GM18907 (cell line): ENCODE results near the gene LILRB2.
"Not testable (repeated sequence)": the region's sequence is repeated elsewhere in the genome, so short reads cannot be mapped to it uniquely, and the experiment has no call there.

ENCODE experiments used
- ATAC-seq: cut with Tn5 transposase; IDR thresholded peaks from one replicate; pipeline ENCODE4 v1.9.1; 2021; ENCODE audit warnings: mild to moderate bottlenecking, moderate library complexity; ENCODE audit not compliant: unreplicated experiment

The LILRB2 gene

DNA sequence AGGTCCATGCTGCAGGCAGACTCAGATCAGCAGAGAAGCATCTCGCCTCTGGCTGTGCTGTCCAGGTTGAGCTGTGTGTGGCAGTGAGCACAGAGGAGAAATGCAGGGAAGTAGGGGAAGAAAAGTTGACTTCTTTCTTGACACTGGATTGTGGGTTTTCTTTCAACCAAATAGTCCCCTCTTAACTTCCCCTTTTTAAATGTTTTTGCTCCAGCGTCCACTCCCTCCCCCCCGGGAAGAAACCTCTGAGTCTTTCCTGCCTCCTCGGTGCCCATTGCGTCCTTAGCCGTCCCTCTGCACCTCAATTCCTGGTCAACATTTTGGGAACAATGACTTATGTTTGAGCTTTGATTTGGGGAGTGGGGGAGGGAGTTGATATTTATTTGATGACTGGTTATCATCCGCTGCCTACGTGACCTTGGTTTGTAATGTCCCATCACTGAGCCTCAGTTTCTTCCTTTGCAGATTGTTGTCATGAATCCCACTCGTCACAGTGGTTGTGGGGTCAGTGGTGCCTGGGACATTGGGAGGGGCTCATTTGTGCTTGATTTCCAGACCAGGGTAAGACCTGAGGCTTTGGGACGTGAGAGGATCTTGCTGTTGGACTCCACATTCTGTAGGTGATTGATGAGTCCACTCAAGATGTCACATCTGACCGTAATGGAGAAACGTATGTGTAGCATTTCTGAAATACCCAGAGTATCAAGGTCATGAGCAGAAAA lies at the start of gene LILRB2:
LILRB2 (minus strand) TSS at position 104 of the 722 bp plus-strand sequence. CDS start 614 bp downstream, outside the sequence.
- no peak for ATAC-seq

DNA sequence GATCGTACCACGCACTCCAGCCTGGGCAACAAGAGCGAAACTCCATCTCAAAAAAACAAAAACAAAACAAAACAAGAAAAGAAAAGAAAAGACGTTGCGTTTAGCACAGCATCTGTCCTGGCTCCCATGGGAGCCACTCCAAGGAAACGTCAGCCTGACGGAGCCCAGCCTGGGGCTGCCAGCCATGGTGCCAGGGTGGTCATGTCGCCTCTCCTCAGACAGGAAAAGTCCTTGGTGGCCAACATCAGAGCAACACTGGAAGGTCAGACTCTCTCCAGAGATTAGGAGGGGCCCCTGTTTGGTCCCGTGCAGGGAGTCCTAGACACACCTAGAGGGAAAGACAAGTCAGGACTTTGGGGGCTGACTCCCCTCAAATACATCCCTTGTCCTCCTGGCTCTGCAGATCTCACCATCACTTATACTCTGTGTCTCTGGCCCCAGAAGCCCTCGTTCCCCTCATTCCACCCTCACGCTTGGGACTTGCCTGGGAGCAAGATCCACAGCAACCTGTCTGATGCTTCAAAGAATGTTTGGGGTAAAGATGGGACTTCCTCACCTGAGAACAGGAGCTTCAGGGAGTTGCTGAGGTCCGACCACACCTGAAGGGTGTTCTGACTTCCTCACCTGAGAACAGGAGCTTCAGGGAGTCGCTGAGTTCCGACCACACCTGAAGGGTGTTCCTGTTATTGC lies 48.7 kb upstream of the LILRB2 start:
- no peak for ATAC-seq

DNA sequence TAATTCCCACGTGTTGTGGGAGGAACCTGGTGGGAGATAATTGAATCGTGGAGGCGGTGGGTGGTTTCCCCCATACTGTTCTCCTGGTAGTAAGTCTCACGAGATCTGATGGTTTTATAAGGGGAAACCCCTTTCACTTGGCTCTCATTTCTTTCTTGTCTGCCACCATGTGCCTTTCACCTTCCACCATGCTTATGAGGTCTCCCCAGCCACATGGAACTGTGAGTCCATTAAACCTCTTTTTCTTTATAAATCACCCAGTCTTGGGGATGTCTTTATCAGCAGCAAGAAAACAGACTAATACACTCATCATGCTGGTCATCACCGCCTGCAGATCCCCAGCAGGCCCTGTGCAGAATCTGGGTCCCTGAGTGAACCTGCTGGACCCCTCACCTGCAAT lies 47.9 kb upstream of the LILRB2 start:
- not testable (repeated sequence) for ATAC-seq

DNA sequence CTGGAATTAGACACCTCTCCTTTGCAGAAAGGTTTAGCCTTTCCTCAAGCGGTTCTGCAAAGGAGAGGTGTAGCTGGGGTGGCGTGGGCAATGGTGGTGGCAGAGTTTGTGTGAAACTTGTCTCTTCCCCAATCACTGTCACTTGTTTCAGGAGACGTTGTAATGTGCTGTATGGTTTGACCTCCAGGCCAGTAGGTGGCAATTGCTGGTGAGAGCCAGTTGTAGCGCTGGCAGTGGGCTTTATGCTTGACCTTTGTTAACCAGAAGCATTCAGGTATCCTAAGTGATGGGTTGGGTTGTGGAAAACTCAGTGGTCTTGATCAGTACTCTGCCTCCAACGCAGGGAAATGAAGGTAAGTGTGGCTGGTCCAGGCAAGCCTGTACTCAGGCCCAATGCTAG lies 44.7 kb upstream of the LILRB2 start:
- ATAC-seq = no peak

DNA sequence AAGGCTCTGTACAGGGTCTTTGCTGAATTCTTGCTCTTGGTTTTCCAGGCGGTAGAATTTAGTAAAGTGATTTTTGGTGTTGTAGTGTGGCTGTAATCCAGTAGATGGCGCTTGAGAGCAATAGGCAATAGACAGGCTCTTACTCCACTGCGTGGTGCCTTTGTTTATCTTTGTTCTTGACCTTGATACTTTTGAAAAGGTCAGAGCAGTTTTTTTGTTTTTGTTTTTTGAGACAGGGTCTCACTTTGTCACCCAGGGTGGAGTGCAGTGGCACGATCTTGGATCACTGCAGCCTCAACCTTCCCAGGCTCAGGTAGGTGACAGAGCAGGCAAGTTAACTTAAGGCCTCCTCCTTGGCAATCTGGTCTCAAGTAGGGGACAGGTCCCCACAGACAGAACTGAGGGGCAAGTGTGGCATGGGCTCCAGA lies 44.3 kb upstream of the LILRB2 start:
- ATAC-seq = no peak

DNA sequence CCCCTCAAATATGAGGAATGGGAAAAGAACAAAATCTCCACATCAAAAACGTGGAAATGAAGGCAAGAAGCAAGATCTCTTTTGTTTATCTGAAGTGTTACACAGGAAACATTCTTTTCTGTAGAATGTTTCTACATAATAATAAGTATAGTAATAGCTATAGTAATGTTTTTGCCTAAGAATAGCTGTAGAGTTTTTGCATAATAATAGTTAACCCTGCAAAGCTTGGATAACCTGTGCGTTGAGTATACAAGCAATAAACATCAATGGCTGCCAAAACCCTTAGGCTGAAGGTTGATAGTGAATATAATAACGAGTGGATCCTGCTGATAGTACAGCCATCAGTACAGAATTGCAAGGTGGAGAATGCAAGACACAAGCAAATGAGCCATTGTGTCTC lies 43.2 kb upstream of the LILRB2 start:
- no peak for ATAC-seq

DNA sequence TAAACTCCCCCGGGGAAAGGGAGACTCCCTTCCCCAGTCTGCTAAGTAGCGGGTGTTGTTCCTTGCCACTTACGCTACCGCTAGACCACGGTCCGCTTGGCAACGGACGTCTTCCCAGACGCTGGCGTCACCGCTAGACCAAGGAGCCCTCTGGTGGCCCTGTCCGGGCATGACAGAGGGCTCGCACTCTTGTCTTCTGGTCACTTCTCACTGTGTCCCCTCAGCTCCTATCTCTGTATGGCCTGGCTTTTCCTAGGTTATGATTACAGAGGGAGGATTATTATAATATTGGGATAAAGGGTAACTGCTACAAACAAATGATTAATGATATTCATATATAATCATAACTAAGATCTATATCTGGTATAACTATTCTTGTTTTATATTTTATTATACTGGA lies 42.0 kb upstream of the LILRB2 start:
- ATAC-seq = not testable (repeated sequence)

DNA sequence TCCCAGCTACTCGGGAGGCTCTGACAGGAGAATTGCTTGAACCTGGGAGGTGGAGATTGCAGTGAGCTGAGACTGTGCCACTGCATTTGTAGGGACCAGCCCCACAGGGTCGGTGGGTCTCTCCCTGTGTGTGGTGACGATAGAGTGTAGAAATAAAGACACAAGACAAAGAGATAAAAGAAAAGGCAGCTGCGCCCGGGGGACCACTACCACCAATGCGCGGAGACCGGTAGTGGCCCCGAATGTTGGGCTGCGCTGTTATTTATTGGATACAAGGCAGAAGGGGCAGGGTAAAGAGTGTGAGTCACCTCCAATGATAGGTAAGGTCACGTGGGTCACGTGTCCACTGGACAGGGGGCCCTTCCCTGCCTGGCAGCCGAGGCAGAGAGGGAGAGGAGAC lies 41.4 kb upstream of the LILRB2 start:
- not testable (repeated sequence) for ATAC-seq

DNA sequence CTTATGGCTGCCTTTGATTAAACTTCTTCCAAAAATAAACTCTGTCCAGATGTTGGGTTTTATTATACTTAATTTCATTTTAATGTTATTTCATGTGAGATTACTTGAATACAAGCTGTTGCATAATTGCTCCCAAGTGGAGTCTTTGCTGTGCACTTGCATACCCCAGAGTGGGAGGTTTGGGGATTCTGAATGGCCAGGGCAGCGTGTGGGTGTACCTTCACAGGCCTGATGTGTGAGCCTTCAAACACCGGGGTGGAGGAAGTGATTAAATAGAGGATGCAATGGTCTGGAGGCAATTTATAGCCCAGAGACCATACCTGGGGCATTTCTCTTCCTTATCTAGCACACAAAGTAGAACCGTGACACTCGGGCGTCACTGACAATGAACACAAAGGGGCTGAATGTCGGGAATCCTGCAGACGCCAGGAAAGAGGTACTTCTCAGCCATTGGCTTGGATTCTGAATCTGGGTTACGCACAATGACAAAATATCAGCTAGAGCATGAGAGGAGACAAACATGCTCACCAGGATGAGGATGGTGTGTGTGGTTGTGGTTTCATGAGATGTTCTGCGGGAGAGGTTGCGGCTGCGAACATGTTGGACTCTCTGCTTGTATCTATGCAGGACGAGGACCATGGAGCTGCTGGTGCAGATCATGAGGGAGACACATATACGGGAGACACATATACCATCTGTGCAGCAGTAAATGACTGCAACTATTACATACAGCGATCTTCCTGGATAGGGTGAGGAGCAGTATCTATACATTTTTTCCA lies 39.2 kb upstream of the LILRB2 start:
- ATAC-seq = no peak

DNA sequence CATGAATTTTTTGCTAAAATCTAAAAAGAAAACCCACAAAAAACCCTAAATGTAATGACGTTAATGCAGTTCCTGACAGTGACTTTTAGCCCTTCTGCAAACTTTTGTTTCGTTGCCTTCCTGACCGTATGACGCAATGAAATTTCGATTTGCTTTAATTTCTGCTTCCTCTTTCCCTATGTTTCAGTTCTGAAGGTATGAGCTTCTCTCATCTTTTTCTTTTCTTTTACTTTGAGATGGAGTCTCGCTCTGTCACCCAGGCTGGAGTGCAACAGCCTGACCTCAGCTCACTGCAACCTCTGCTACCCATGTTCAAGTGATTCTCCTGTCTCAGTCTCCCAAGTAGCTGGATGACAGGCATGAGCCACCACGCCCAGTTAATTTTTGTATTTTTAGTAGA lies 38.1 kb upstream of the LILRB2 start:
- ATAC-seq = no peak

DNA sequence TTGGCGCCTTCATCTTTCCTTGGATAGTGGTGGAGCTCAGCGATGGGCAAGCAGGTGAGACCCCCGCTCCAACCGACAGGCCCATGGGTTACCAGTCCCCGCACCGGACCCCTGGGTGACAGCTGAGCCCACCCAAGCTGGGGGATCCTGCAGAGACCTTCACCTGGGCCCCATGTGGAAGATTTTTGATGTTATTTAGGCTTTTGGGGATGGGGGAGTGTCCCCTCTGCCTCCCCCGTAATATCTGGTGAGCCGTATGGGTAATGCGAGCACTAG lies 37.0 kb upstream of the LILRB2 start:
- no peak for ATAC-seq

DNA sequence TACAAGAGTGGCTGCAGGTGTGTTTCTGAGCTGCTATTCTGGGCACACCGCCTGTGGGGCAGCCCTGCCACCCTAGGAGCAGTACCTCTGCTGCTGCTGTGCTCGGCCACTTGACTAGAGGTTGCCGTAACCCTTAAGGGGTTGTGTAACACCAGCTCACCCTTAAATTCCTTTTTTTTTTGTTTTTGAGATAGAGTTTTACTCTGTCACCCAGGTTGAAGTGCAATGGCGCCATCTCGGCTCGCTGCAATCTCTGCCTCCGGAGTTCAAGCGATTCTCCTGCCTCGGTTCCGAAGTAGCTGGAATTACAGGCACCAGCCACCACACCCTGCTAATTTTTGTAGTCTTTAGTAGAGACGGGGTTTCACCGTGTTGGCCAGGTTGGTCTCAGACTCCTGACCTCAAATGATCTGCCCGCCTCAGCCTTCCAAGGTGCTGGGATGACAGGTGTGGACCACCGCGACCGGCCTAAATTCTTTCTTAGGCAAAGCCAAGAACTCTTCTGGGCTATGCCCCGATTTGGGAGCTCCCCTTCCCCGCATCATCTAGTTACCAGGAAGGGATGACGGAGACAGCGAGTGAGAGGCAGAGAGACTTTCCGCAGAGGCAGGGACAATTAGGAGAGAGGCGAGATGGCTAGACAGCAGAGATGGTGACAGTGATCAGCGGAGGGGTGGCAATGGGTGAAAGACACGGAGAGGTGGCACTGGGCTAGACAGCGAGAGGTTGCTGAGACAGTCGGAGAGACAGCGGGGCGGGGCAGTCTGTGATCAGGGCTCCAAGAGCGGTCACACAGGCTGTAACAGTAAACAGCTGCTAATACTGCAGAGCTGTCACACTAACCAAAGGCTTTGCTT lies 36.4 kb upstream of the LILRB2 start:
- ATAC-seq = no peak

DNA sequence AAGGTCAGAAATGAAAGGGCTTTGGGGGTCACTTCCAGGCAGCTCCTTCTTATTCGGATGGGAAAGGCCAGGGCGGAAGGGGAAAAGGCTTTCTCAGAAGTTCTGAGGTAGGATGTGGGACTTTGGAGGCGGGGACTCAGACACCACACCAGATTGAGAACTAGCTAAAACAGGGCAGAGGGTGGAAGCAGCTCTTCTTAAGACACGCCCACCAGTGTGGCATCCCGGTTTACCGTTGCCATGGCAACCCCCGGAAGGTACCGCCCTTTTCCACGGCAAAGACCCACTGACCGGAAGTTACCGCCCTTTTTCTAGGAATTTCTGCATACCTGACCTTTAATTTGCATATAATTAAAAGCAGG lies 35.8 kb upstream of the LILRB2 start:
- no peak for ATAC-seq

DNA sequence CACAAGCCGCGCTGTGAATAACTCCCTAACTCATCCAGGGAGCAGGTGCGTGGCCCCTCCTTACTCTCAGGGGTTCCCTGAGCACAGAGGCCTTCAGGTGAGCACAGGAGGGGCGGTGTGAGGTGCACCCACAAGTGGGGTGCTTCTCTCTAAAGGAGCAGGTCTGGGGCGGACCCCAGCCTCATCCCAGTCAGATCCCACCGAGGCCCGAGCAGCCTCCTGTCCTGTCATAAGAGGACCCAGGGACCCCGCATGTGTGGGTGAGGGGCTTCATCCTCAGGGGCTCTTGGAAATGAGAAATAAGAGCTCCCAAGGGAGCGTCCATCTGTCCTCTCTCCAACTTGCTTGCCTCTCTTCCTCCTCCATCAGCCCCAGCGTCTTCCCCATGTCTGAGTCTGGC lies 35.0 kb upstream of the LILRB2 start:
- no peak for ATAC-seq

DNA sequence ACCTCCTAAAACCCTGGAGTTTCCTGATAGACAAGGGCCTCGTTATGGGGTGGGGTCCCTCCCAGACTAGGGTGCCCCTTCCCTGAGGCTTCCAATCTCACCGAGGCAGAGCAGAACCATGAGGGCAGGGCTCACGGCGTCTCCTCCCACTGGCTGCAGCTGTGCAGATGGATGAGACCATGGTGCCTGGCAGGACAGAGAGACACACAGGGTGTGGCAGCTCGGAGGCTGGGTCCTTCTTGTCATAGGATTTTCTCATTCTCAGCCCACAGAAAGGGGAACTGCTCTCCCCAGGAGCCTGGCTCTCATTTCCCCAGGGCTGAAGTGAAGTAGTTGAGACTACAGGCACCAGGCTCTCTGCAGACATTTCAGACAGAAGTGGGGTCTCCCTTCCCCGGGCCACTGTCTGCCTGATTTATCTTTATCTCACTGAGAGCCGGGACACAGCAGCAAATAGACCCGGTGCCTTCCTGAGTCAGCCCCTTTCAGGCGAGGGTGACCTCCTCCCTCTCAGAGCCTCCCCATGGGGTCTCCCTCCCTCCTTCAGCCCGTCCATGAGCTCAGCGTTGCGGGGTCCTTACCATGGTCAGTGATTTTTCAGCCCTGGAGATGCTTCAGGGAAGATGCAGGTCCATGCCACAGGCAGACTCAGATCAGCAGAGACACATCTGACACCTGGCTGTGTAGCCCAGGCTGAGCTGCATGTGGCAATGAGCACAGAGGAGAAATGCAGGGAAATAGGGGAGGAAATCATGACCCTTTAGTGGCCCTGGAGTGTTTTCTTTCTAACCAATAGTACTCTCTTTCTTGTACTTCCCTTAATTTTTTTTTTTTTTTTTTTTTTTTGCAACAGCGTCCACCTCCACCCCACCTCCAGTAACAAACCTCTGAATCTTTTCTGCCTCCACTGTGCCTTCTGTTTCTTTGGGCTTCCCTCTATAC lies 31.8 kb upstream of the LILRB2 start, which contains the start of gene LILRA5:
LILRA5 (minus strand) TSS at position 731 of the 942 bp plus-strand sequence; CDS start at position 584, 147 bp downstream.
- ATAC-seq = no peak

DNA sequence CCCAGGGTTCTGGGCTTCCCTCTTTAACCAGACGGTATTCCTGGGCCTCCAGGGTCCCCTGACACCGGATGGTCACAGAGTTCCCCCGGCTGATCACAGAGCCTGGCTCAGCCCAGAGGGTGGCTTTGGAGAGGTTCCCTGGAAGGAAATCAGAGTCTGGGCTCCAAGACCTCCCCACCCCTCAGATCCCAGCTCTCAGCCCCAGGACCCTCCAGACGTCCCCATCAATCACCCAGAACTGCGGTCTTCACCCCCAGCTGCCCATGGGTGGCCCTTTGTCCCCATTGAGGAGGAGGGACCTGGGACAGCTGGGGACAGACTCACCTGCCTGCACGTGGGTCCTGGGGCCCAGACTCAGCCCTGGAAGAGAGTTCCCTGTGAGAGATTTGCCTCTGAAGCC lies 31.1 kb upstream of the LILRB2 start:
- ATAC-seq = no peak

DNA sequence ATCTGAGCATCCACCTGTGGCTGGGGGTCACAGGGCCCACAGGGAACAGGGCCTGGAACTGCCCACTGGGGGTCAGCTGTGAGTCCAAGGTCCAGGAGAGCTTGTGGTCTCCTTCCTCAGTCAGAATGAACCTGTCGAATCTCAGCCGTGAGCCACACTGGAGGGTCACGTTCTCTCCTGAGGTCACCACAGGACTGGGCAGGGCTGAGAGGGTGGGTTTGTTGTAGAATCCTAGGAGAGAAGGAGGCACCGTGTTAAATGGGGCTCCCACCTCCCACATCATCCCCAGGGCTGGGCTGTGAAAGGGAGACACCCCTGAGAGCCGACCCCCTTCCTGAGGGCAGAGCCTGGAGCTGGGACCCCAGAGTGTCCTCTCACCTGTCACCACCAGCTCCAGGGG lies 30.6 kb upstream of the LILRB2 start:
- no peak for ATAC-seq

DNA sequence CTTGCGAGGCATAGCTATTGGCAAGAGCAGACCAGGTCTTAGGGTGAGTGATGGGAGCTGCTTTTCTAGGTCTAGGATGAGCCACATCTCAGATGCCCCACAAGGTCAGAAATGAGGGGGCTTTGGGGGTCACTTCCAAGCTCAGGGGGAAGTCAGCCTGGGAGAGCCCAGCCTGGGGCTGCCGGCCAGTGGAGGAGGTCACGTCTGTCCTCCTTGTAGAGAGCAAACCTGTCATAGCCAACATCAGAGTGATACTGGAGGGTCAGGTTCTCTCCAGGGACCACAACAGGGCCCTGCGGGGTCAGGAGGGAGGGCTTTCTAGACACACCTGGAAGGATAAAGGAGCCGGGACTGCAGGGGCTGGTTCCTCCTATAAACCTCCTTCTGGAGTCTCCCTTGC lies 29.6 kb upstream of the LILRB2 start:
- ATAC-seq = no peak

DNA sequence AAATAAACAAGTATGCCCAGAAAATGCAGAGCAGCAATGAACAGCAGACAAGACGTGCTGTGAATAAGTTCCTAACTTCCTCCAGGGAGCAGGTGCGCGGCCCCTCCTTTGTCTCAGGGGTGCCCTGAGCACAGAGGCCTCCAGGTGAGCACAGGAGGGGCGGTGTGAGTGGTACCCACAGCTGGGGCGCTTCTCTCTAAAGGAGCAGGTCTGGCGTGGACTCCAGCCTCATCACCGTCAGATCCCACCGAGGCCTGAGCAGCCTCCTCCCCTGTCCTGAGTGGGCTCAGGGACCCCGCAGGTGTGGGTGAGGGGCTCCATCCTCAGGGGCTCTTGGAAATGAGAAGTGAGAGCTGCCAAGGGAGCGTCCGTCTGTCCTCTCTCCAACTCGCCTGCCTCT lies 28.9 kb upstream of the LILRB2 start:
- ATAC-seq = no peak
